ENCODE measurements around the gene SLC35B2.

DNA sequence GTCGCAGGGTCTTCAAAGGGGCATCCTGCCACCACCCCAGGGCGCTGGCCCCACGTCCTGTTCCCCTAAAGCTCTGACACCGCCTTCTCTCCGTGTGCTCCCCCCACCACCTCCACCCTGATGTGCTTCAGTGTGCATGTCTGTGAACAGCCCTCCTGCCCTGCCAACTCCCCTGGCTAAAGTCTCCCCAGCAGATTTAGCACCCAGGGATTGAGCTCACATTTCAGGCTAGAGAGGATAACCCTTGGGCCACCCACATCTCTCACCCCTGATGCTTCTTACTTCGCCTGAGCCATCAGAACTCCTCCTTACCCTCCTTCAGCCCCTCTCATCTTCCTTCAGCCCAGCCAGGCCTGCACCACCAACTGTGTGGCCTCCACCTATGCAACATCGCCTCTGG, 20.4 kb upstream of the SLC35B2 start:
- TF ChIP-seq, protein P1, sequence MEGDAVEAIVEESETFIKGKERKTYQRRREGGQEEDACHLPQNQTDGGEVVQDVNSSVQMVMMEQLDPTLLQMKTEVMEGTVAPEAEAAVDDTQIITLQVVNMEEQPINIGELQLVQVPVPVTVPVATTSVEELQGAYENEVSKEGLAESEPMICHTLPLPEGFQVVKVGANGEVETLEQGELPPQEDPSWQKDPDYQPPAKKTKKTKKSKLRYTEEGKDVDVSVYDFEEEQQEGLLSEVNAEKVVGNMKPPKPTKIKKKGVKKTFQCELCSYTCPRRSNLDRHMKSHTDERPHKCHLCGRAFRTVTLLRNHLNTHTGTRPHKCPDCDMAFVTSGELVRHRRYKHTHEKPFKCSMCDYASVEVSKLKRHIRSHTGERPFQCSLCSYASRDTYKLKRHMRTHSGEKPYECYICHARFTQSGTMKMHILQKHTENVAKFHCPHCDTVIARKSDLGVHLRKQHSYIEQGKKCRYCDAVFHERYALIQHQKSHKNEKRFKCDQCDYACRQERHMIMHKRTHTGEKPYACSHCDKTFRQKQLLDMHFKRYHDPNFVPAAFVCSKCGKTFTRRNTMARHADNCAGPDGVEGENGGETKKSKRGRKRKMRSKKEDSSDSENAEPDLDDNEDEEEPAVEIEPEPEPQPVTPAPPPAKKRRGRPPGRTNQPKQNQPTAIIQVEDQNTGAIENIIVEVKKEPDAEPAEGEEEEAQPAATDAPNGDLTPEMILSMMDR (conservative IDR thresholded peaks at IDR 0.05; ENCODE audit: low read length): no peak
- no peak for TF ChIP-seq EZH2phosphoT487 (IDR thresholded peaks at IDR 0.05; ENCODE audit: borderline replicate concordance, low read depth, low read length)

Data from OCI-LY7 (cell line).